Measurements from ENCODE around the gene AIFM2. TPM values are rescaled to one million over a fixed set of nuclear protein-coding genes. Genes with fewer than 3 reads are reported as not detected.

The AIFM2 gene
- total and polyA plus RNA-seq, 2 of the 13 experiments (the other 11 are each of a cell fraction or from before 2014, with no cell fraction given), result 20.3 to 29.5 TPM

DNA sequence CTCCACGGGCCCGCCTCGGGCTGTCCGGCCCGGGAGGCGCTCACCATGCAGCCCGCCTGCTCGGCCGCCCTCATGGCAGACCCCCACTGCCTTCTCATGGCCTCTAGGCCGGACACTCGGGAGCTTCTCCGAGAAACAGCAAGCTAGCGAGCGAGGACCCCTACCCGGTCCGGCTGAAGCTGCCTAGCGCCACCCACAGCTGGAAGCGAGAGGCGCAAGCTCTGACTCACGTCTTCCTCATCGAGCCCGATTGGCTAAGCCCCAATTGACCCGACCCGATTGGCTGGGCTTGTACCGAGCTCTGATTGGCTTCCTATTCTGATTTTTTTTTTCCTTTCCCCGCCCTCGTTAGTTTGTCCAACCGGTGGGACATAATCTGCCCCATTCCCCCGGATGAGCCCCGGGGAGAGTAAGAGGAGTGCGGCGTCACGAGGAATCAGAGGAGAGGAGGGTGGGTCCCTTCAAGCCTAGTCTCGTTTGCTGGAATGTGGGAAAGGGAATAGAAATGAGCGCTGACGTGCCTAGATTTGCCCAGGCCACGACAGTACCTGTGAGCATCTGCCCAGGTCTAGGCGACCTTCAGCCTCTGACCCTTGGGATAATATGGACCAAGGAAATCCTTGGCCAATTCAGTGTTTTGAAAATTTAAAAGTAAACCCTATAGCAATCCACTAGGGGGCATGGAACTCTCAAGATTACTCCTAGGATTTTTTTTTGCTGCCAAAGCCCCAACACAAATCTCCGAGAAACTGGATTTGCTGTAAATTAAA lies 14.0 kb upstream of the AIFM2 start, which contains the start of gene TYSND1 (continued):
- TF ChIP-seq, protein P1, sequence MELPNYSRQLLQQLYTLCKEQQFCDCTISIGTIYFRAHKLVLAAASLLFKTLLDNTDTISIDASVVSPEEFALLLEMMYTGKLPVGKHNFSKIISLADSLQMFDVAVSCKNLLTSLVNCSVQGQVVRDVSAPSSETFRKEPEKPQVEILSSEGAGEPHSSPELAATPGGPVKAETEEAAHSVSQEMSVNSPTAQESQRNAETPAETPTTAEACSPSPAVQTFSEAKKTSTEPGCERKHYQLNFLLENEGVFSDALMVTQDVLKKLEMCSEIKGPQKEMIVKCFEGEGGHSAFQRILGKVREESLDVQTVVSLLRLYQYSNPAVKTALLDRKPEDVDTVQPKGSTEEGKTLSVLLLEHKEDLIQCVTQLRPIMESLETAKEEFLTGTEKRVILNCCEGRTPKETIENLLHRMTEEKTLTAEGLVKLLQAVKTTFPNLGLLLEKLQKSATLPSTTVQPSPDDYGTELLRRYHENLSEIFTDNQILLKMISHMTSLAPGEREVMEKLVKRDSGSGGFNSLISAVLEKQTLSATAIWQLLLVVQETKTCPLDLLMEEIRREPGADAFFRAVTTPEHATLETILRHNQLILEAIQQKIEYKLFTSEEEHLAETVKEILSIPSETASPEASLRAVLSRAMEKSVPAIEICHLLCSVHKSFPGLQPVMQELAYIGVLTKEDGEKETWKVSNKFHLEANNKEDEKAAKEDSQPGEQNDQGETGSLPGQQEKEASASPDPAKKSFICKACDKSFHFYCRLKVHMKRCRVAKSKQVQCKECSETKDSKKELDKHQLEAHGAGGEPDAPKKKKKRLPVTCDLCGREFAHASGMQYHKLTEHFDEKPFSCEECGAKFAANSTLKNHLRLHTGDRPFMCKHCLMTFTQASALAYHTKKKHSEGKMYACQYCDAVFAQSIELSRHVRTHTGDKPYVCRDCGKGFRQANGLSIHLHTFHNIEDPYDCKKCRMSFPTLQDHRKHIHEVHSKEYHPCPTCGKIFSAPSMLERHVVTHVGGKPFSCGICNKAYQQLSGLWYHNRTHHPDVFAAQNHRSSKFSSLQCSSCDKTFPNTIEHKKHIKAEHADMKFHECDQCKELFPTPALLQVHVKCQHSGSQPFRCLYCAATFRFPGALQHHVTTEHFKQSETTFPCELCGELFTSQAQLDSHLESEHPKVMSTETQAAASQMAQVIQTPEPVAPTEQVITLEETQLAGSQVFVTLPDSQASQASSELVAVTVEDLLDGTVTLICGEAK (IDR thresholded peaks at IDR 0.05), result no peak
- TF ChIP-seq, protein P1 (CRISPR knock-in tag; IDR thresholded peaks at IDR 0.05), result no peak; the same call in 1 of the 2 replicates
- TF ChIP-seq SIN3B (IDR thresholded peaks at IDR 0.05; ENCODE audit: low read length), result 0 out of 2 replicates have a peak, but pooled peaks have one; percentile 23
- TF ChIP-seq ZFX (CRISPR knock-in tag; IDR thresholded peaks at IDR 0.05; ENCODE audit: low read depth), result peak; percentile 45
- no peak for TF ChIP-seq ZBTB8A (CRISPR knock-in tag; IDR thresholded peaks at IDR 0.05; ENCODE audit: borderline replicate concordance, low read depth)
- no peak for TF ChIP-seq ZFP36 (IDR thresholded peaks at IDR 0.05; ENCODE audit: borderline replicate concordance, low read depth, low read length, partially characterized antibody)
- peak; percentile 74; the same call in 1 of the 2 replicates for TF ChIP-seq ZNF816 (CRISPR knock-in tag; IDR thresholded peaks at IDR 0.05; ENCODE audit: borderline replicate concordance)
- TF ChIP-seq MBD4 (IDR thresholded peaks at IDR 0.05; ENCODE audit: borderline replicate concordance, low read length), result no peak
- no peak for TF ChIP-seq ZNF570 (CRISPR knock-in tag; IDR thresholded peaks at IDR 0.05; ENCODE audit: borderline replicate concordance)
- TF ChIP-seq, protein P2, sequence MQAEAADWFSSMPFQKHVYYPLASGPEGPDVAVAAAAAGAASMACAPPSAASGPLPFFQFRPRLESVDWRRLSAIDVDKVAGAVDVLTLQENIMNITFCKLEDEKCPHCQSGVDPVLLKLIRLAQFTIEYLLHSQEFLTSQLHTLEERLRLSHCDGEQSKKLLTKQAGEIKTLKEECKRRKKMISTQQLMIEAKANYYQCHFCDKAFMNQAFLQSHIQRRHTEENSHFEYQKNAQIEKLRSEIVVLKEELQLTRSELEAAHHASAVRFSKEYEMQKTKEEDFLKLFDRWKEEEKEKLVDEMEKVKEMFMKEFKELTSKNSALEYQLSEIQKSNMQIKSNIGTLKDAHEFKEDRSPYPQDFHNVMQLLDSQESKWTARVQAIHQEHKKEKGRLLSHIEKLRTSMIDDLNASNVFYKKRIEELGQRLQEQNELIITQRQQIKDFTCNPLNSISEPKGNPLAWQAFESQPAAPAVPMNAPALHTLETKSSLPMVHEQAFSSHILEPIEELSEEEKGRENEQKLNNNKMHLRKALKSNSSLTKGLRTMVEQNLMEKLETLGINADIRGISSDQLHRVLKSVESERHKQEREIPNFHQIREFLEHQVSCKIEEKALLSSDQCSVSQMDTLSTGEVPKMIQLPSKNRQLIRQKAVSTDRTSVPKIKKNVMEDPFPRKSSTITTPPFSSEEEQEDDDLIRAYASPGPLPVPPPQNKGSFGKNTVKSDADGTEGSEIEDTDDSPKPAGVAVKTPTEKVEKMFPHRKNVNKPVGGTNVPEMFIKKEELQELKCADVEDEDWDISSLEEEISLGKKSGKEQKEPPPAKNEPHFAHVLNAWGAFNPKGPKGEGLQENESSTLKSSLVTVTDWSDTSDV (CRISPR knock-in tag; IDR thresholded peaks at IDR 0.05), result no peak
- no peak for TF ChIP-seq RNF2 (conservative IDR thresholded peaks at IDR 0.05; ENCODE audit: low read depth)
- TF ChIP-seq ZZZ3 (CRISPR knock-in tag; IDR thresholded peaks at IDR 0.05; ENCODE audit: borderline replicate concordance), result 0 out of 2 replicates have a peak, but pooled peaks have one; percentile 34
- TF ChIP-seq ZSCAN25 (CRISPR knock-in tag; IDR thresholded peaks at IDR 0.05), result peak; percentile 68; the same call in 1 of the 2 replicates
- no peak for TF ChIP-seq HHEX (CRISPR knock-in tag; IDR thresholded peaks at IDR 0.05)
- TF ChIP-seq POLR2G (IDR thresholded peaks at IDR 0.05; ENCODE audit: low read depth, low read length), result peak; percentile 97

Measured in HepG2 (cell line).